ENCODE data around the gene PTPRJ. TPM values are rescaled to one million over a fixed set of nuclear protein-coding genes. Genes with fewer than 3 reads are reported as not detected.
A peak's percentile ranks its signal among the peaks of the same experiment; 100 is the strongest.

PTPRJ gene
- total and polyA plus RNA-seq, 2 experiments from 2014 or later: 4.5 to 9.5 TPM

- Histone ChIP-seq H3F3A (ENCODE audit: insufficient read depth) (peaks cover 11% of the 10 kb centered on the region; the same call in 1 of the 2 replicates), H3K4me1 (ENCODE audit: insufficient read depth) (peaks cover 38% of the 10 kb centered on the region), H3K27ac (no peak overlapping the region), H2AFZ (no peak overlapping the region), H3K79me2 (ENCODE audit: insufficient read depth) (peaks cover 82% of the 10 kb centered on the region), H3K36me3 (ENCODE audit: low read depth) (no peaks in the 10 kb centered on the region), H3K4me3 (no peak overlapping the region), H3K9ac (no peak overlapping the region), H4K20me1 (ENCODE audit: insufficient read depth) (no peaks in the 10 kb centered on the region), H3K4me2 (ENCODE audit: unreplicated experiment) (no peak overlapping the region), H3K9me3 (ENCODE audit: low read depth) (no peaks in the 10 kb centered on the region), H3K27me3 (replicated peaks; ENCODE audit: insufficient read depth) (no peaks in the 10 kb centered on the region), H3K9me2 (ENCODE audit: insufficient read depth) (no peaks in the 10 kb centered on the region)
- in situ Hi-C loops (cut with MboI): loop anchor here (5.0 kb wide), 1 partner anchor 168 kb away; no protein-coding TSS in a partner anchor
- WGBS, 2 experiments (ENCODE audit: low coverage in 1 of 2, low lambda C conversion rate in 2 of 2, missing lambda C conversion rate in 2 of 2): 92 to 93% methylated on average over 10 of the region's 10 CpGs
- no peak for DNase-seq
- TF ChIP-seq EZH2phosphoT487 (IDR thresholded peaks at IDR 0.05; ENCODE audit: insufficient read depth, low read depth) (no peak), EZH2 (IDR thresholded peaks at IDR 0.05; ENCODE audit: insufficient read depth, poor library complexity, severe bottlenecking) (no peak)
Measured at GRCh38 chr11:48105096-48105990, 125.0 kb downstream of the PTPRJ start.

DNA sequence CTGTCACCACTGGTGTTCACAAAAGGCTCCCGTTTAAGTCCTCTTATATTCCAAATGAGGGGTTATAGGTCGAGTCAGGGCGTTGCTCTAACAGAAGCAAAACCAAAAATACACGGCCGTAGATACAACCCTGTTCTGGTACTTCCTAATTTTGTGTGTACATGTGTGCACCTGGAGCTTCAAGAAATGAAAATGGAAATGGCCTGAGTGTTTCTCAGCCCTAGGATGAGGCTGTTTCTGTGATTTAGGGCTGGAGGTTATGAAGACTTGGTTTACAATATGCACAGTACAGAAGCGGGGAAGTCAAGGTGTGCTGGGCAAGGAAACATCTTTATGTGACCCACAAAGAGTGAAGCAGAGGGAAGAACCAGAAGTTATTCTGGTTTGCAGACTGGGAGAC is 125.8 kb downstream of the PTPRJ start:
- no peaks in the 10 kb centered on the region for H3K36me3 ChIP-seq (ENCODE audit: low read depth)
- H3K9ac ChIP-seq: no peak overlapping the region
- no peaks in the 10 kb centered on the region for H3K9me2 ChIP-seq (ENCODE audit: insufficient read depth)
- TF ChIP-seq EZH2 (IDR thresholded peaks at IDR 0.05; ENCODE audit: insufficient read depth, poor library complexity, severe bottlenecking): no peak
- TF ChIP-seq EZH2phosphoT487 (IDR thresholded peaks at IDR 0.05; ENCODE audit: insufficient read depth, low read depth): no peak
- no peak overlapping the region for H3K4me2 ChIP-seq (ENCODE audit: unreplicated experiment)
- peaks cover 74% of the 10 kb centered on the region for H3K79me2 ChIP-seq (ENCODE audit: insufficient read depth)
- 76 to 82% methylated on average over 6 of the region's 6 CpGs for WGBS, 2 experiments (ENCODE audit: low coverage in 1 of 2, low lambda C conversion rate in 2 of 2, missing lambda C conversion rate in 2 of 2)
- no peak overlapping the region for H3K27ac ChIP-seq
- H3K27me3 ChIP-seq (replicated peaks; ENCODE audit: insufficient read depth): no peaks in the 10 kb centered on the region
- peaks cover 11% of the 10 kb centered on the region; the same call in 1 of the 2 replicates for H3F3A ChIP-seq (ENCODE audit: insufficient read depth)
- no peak overlapping the region for H3K4me3 ChIP-seq
- no peak overlapping the region for H2AFZ ChIP-seq
- no peaks in the 10 kb centered on the region for H3K9me3 ChIP-seq (ENCODE audit: low read depth)
- H3K4me1 ChIP-seq (ENCODE audit: insufficient read depth): peaks cover 38% of the 10 kb centered on the region
- in situ Hi-C loops (cut with MboI): loop anchor here (5.0 kb wide), 1 partner anchor 169 kb away; no protein-coding TSS in a partner anchor
- DNase-seq: no peak
- no peaks in the 10 kb centered on the region for H4K20me1 ChIP-seq (ENCODE audit: insufficient read depth)

GRCh38 chr11:48107188-48107704 is 126.9 kb downstream of the PTPRJ start:
- Histone ChIP-seq H2AFZ (no peak overlapping the region), H3K9me2 (ENCODE audit: insufficient read depth) (no peaks in the 10 kb centered on the region), H3K4me2 (ENCODE audit: unreplicated experiment) (peak overlapping the region; percentile 47), H3K4me1 (ENCODE audit: insufficient read depth) (peaks cover 38% of the 10 kb centered on the region), H4K20me1 (ENCODE audit: insufficient read depth) (no peaks in the 10 kb centered on the region), H3K79me2 (ENCODE audit: insufficient read depth) (peaks cover 63% of the 10 kb centered on the region), H3K36me3 (ENCODE audit: low read depth) (no peaks in the 10 kb centered on the region), H3F3A (ENCODE audit: insufficient read depth) (peaks cover 11% of the 10 kb centered on the region; the same call in 1 of the 2 replicates), H3K27me3 (replicated peaks; ENCODE audit: insufficient read depth) (no peaks in the 10 kb centered on the region), H3K27ac (peak overlapping the region; percentile 49), H3K4me3 (no peak overlapping the region), H3K9ac (peak overlapping the region; percentile 19; the same call in 1 of the 2 replicates), H3K9me3 (ENCODE audit: low read depth) (no peaks in the 10 kb centered on the region)
- WGBS, 2 experiments (ENCODE audit: low coverage in 1 of 2, low lambda C conversion rate in 2 of 2, missing lambda C conversion rate in 2 of 2): 47 to 50% methylated on average over 7 of the region's 7 CpGs
- in situ Hi-C loops (cut with MboI): loop anchor here (5.0 kb wide), 1 partner anchor 170 kb away; no protein-coding TSS in a partner anchor
- DNase-seq: peak; percentile 81
- TF ChIP-seq EZH2 (IDR thresholded peaks at IDR 0.05; ENCODE audit: insufficient read depth, poor library complexity, severe bottlenecking) (no peak), EZH2phosphoT487 (IDR thresholded peaks at IDR 0.05; ENCODE audit: insufficient read depth, low read depth) (no peak)

DNA sequence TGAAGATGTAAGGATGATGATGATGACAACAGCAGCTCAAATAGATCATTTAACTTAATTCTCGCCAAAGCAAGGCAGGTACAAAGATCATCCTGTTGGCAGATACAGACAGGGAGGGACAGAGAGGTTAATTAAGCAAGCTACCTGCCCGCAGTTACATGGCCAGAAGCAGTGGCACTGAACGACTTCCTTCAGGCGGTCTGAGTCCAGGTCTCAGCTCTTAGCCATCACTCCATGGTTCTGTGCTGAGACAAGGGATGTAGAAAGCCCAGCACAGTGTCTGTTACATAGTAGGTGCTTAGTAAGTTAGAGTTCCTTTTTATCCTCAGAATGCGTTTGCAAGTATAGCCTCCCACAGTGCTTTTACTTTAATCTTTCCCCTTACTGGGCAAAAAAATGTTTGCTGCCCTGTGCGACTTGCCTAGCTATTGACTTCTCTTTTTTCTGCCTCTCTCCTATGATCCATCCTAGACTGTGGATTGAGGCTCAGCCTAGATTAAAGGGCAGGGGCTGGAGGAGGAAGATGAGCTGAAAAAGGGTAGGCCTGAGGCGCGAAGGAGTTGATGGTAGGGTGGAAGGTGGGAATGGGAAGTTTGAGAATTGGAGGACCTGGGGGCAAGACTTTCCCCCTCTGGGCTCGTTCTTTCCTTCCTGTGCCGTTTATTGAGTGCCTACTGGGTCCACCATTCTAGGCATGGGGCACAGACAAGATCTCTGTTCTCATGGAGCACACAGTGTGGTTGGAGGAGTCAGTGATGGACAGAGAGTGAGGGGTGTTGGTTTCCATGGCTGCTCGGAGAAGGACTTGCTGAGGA is 128.1 kb downstream of the PTPRJ start:
- H3K27ac ChIP-seq: no peak overlapping the region
- H3K9ac ChIP-seq: no peak overlapping the region
- peaks cover 38% of the 10 kb centered on the region for H3K4me1 ChIP-seq (ENCODE audit: insufficient read depth)
- in situ Hi-C loops (cut with MboI): loop anchor here (5.0 kb wide), 1 partner anchor 171 kb away; no protein-coding TSS in a partner anchor
- H3K36me3 ChIP-seq (ENCODE audit: low read depth): no peaks in the 10 kb centered on the region
- no peaks in the 10 kb centered on the region for H3K9me3 ChIP-seq (ENCODE audit: low read depth)
- no peak for DNase-seq
- H3K9me2 ChIP-seq (ENCODE audit: insufficient read depth): no peaks in the 10 kb centered on the region
- H2AFZ ChIP-seq: no peak overlapping the region
- H4K20me1 ChIP-seq (ENCODE audit: insufficient read depth): no peaks in the 10 kb centered on the region
- no peak overlapping the region for H3K4me2 ChIP-seq (ENCODE audit: unreplicated experiment)
- TF ChIP-seq EZH2phosphoT487 (IDR thresholded peaks at IDR 0.05; ENCODE audit: insufficient read depth, low read depth): no peak
- peaks cover 11% of the 10 kb centered on the region; the same call in 1 of the 2 replicates for H3F3A ChIP-seq (ENCODE audit: insufficient read depth)
- 89 to 91% methylated on average over 11 of the region's 11 CpGs for WGBS, 2 experiments (ENCODE audit: low coverage in 1 of 2, low lambda C conversion rate in 2 of 2, missing lambda C conversion rate in 2 of 2)
- H3K27me3 ChIP-seq (replicated peaks; ENCODE audit: insufficient read depth): no peaks in the 10 kb centered on the region
- H3K4me3 ChIP-seq: no peak overlapping the region
- peaks cover 51% of the 10 kb centered on the region for H3K79me2 ChIP-seq (ENCODE audit: insufficient read depth)
